Dorsolateral prefrontal cortex (tissue), 118 donors: Measurements from ENCODE around the gene RBM42. TPM values are rescaled to one million over a fixed set of nuclear protein-coding genes. Genes with fewer than 3 reads are reported as not detected.

Experiments
- total RNA-seq, 120 experiments: library from RNA; stranded (reverse); gene quantifications; one replicate each; pipeline versions ENCODE4 v1.2.3 to v1.2.4, GENCODE V29; 2022

Gene RBM42
- total RNA-seq, 120 experiments from 2014 or later, result 36.6 to 66.9 (median 49.4) TPM

Other genes with a start within 250 kb of the RBM42 start
- gene FFAR2, start 180.8 kb upstream of the RBM42 start, total RNA-seq, result 1 to 10 TPM in 5 of 120 experiments, under 1 TPM in 33, not detected in 82; 0.21 to 2.7 (median 0.51) TPM
- 1 to 10 TPM in 16 of 120 experiments, not detected in 104; 1.0 to 3.0 (median 1.5) TPM for gene KRTDAP, start 138.6 kb upstream of the RBM42 start, total RNA-seq
- 10 to 100 TPM; 10.5 to 46.4 (median 22.2) TPM for gene DMKN, start 115.4 kb upstream of the RBM42 start, total RNA-seq
- gene SBSN, start 100.7 kb upstream of the RBM42 start, total RNA-seq, result 1 to 10 TPM in 15 of 120 experiments, under 1 TPM in 52, not detected in 53; 0.23 to 2.7 (median 0.60) TPM
- gene GAPDHS, start 95.6 kb upstream of the RBM42 start, total RNA-seq, result under 1 TPM in 6 of 120 experiments, not detected in 114; 0.26 to 0.94 (median 0.38) TPM
- gene TMEM147, start 83.4 kb upstream of the RBM42 start, total RNA-seq, result 10 to 100 TPM; 38.2 to 73.0 (median 54.7) TPM
- gene ATP4A, start 65.4 kb upstream of the RBM42 start, total RNA-seq, result 1 to 10 TPM in 69 of 120 experiments, under 1 TPM in 45, not detected in 6; 0.11 to 4.8 (median 1.2) TPM
- 1 to 10 TPM in 1 of 120 experiments, under 1 TPM in 1, not detected in 118; 0.97 to 1.4 TPM for gene PMIS2, start 42.9 kb upstream of the RBM42 start, total RNA-seq
- gene HAUS5, start 16.3 kb upstream of the RBM42 start, total RNA-seq, result 10 to 100 TPM in 96 of 120 experiments, 1 to 10 TPM in 24; 5.1 to 22.1 (median 13.4) TPM
- 1 to 10 TPM in 12 of 120 experiments, under 1 TPM in 10, not detected in 98; 0.29 to 1.8 (median 1.1) TPM for gene ETV2, start 12.7 kb downstream of the RBM42 start, total RNA-seq
- 100 to 1,000 TPM; 243 to 552 (median 394) TPM for gene COX6B1, start 19.3 kb downstream of the RBM42 start, total RNA-seq
- 1 to 10 TPM in 5 of 120 experiments, under 1 TPM in 12, not detected in 103; 0.39 to 1.3 (median 0.61) TPM for gene UPK1A, start 37.5 kb downstream of the RBM42 start, total RNA-seq
- gene ZBTB32, start 75.5 kb downstream of the RBM42 start, total RNA-seq, result under 1 TPM in 1 of 120 experiments, not detected in 119; 0.54 TPM
- gene KMT2B, start 89.0 kb downstream of the RBM42 start, total RNA-seq, result 10 to 100 TPM; 24.7 to 47.4 (median 32.9) TPM
- gene IGFLR1, start 113.4 kb downstream of the RBM42 start, total RNA-seq, result 10 to 100 TPM in 17 of 120 experiments, 1 to 10 TPM in 103; 1.6 to 16.9 (median 5.9) TPM
- gene U2AF1L4, start 116.4 kb downstream of the RBM42 start, total RNA-seq, result 10 to 100 TPM in 119 of 120 experiments, 1 to 10 TPM in 1; 9.6 to 45.3 (median 29.3) TPM
- gene PSENEN, start 116.6 kb downstream of the RBM42 start, total RNA-seq, result 10 to 100 TPM; 31.7 to 63.6 (median 46.4) TPM
- 10 to 100 TPM; 10.0 to 30.5 (median 18.1) TPM for gene LIN37, start 119.5 kb downstream of the RBM42 start, total RNA-seq
- 10 to 100 TPM in 110 of 120 experiments, 1 to 10 TPM in 10; 5.5 to 36.0 (median 16.9) TPM for gene HSPB6, start 128.0 kb downstream of the RBM42 start, total RNA-seq
- gene PROSER3, start 129.1 kb downstream of the RBM42 start, total RNA-seq, result 10 to 100 TPM; 13.9 to 41.1 (median 25.9) TPM
- gene ARHGAP33, start 146.5 kb downstream of the RBM42 start, total RNA-seq, result 100 to 1,000 TPM in 22 of 120 experiments, 10 to 100 TPM in 98; 53.2 to 121 (median 87.3) TPM
- gene PRODH2, start 183.8 kb downstream of the RBM42 start, total RNA-seq, result 1 to 10 TPM in 2 of 120 experiments, under 1 TPM in 6, not detected in 112; 0.25 to 1.1 (median 0.85) TPM
- 1 to 10 TPM in 72 of 120 experiments, under 1 TPM in 47, not detected in 1; 0.11 to 3.7 (median 1.2) TPM for gene NPHS1, start 223.5 kb downstream of the RBM42 start, total RNA-seq
- 1 to 10 TPM in 42 of 120 experiments, under 1 TPM in 77, not detected in 1; 0.21 to 2.0 (median 0.83) TPM for gene KIRREL2, start 227.9 kb downstream of the RBM42 start, total RNA-seq
- gene APLP1, start 239.5 kb downstream of the RBM42 start, total RNA-seq, result 1,000 to 10,000 TPM in 76 of 120 experiments, 100 to 1,000 TPM in 44; 448 to 2,969 (median 1,100) TPM